Left hindlimb (tissue), 1 donor: ENCODE data around the gene SURF1.
A peak's percentile ranks its signal among the peaks of the same experiment; 100 is the strongest.
"Not testable (repeated sequence)": the region's sequence is repeated elsewhere in the genome, so short reads cannot be mapped to it uniquely, and the experiment has no call there.

Experiments used
- DNase-seq: peaks from one replicate; pipeline ENCODE4 v3.0.0-alpha.2; 2018

Gene SURF1

GRCh38 chr9:133383438-133383837, 27.2 kb upstream of the SURF1 start:
- DNase-seq: no peak

GRCh38 chr9:133382507-133383141, 26.3 kb upstream of the SURF1 start:
- DNase-seq: no peak

- no peak for DNase-seq
Observed at GRCh38 chr9:133380734-133381133, 24.4 kb upstream of the SURF1 start.

DNA sequence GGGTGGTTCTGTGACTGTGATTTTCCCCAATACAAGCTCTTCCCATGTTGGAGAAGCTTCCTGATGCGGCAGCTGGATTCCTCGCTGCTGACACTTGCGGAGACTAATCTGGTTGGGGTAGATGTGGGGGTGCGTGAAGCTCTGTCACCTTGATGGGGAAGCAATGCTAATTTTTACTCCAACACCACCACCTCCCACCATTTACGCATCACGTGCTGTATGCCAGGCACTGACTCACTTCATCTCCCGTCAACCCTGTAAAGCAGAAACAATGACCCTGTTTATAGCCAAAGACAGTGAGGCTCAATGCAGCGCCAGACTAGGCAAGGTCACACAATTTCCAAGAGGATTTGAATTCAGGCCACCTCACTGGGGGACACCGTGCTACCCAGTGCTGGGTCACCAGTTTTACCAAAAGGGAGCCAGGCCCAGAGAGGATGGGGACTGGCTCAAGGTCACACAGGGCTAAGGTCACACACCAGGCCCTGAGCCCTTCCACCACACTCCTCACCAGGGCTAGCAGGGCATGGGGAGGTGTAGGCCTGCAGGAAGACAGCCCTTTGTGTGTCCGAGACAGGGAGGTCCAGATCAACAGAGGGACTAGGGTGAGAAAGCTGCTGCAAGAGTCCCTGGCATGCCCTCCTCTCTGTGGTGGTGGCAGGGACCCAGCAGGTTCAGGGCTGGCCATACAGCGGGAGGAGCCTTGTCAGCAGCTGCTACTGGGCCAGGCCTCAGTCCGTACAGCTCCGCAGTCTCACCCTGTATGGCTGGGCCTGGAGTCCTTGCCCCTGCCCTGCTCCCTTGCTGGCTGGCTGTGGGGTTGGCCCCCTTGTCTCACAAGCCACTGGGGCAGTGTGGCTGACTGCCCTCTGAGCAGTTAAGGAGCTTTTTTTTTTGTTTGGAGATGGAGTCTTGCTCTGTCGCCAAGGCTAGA, 23.1 kb upstream of the SURF1 start:
- no peak for DNase-seq

DNA sequence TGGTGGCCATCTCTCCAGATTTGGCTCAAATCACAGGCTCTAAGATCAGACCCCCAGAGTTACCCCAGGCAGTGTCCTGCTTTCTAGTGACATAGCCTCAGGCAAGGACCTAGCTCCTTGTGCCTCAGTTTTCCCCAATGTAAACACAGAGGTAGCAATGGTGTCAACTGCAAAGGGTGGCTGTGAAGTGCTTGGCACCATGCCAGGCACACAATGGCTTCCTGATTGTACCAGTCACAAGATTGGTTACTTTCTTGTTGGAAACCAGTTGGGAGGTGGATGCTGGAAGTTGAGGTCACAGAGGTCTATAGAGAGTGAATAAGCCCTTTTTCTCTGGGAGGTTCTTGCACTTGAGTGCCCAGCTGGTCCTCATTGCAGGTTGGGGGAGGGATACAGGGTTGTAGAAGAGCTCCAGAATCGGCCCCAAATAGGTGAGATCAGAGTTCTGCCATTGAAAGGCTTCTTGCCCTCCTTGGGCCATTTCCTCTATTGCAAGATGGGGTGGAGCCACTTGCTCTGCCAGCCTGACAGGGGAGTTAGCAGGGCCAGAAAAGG, 22.2 kb upstream of the SURF1 start:
- DNase-seq: no peak

- no peak for DNase-seq
Observed at GRCh38 chr9:133377721-133378216, 21.5 kb upstream of the SURF1 start.

DNA sequence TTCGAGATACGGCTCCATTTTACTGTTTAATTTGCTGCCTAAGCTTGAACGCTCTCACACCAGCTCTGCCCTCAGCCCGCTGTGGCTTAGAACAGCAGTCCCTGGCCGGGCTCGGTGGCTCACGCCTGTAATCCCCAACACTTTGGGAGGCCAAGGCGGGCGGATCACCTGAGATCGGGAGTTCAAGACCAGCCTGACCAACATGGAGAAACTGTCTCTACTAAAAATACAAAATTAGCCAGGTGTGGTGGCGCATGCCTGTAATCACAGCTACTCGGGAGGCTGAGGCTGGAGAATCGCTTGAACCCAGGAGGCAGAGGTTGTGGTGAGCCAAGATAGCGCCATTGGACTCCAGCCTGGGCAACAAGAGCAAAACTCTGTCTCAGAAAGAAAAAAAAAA, 21.0 kb upstream of the SURF1 start:
- DNase-seq: not testable (repeated sequence)

- peak; percentile 97 for DNase-seq
Observed at GRCh38 chr9:133375724-133376654, 19.7 kb upstream of the SURF1 start, which contains the start of the genes STKLD1 and SURF4. STKLD1 (plus strand) TSS chr9:133376366; CDS start chr9:133376474, 108 bp downstream. SURF4 (minus strand) TSS chr9:133376060; CDS start chr9:133375969, 91 bp downstream.

- DNase-seq: no peak
Observed at GRCh38 chr9:133375116-133375723, 18.9 kb upstream of the SURF1 start.

GRCh38 chr9:133374612-133375115, 18.4 kb upstream of the SURF1 start:
- no peak for DNase-seq

GRCh38 chr9:133372144-133372543, 15.9 kb upstream of the SURF1 start:
- DNase-seq: no peak

GRCh38 chr9:133371261-133371711, 15.0 kb upstream of the SURF1 start:
- DNase-seq: no peak

DNA sequence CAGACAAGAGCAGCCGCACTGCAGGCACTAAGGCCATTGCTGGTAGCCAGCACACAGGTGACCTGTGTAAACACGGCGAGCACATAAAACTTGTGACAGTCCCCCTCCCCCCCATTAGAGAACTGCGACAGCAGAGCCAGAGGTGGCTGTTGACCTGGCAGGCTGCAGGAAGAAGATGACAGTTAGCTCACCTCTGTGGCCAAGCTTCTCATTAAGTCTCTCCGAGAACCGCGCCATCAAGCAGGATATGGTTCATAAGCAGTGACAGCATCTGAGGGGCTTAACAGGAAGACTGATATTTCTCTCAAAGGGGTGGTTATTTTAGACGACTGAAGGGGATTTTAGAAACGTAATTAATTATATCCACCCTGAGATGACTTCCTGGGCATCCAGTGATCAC, 14.4 kb upstream of the SURF1 start:
- DNase-seq: no peak

GRCh38 chr9:133369933-133370332, 13.6 kb upstream of the SURF1 start:
- no peak for DNase-seq

GRCh38 chr9:133369422-133369821, 13.1 kb upstream of the SURF1 start:
- DNase-seq: no peak

GRCh38 chr9:133368249-133368881, 12.1 kb upstream of the SURF1 start:
- DNase-seq: no peak

- no peak for DNase-seq
Observed at GRCh38 chr9:133367778-133368177, 11.5 kb upstream of the SURF1 start.

GRCh38 chr9:133367221-133367620, 10.9 kb upstream of the SURF1 start:
- no peak for DNase-seq

DNA sequence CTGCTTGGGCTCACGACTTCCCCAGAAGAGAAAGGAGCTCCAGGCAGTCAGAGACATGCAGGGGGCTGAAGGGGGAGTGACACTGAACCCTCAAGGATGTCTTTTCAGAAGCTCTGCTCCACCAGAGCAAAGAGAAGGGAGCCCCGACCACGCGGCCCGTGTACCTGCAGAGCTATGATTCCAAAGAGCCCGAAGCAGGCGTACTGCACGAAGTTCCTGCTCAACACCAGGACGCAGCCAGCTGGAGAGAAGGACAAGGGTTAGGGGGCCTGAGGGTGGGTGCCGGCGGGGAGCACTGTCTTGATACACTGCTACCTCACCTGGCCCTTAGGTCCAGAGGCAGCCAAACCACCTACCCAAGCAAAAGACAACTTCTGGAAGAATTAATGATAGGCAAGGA, 10.1 kb upstream of the SURF1 start:
- DNase-seq: no peak

GRCh38 chr9:133362359-133363044, 6.2 kb upstream of the SURF1 start:
- DNase-seq: no peak
